RWPE2 (cell line): ENCODE data around the gene IQSEC2.

Experiments used
- ATAC-seq: fragments of 200-7000 bp; cut with Tn5 transposase; 3 replicates; pipeline ENCODE4 v1.9.1; 2021; ENCODE audit warnings: low read depth
- DNase-seq: peaks from one replicate; pipeline ENCODE4 v3.0.0-alpha.2; 2020; ENCODE audit warnings: low spot score
- H3K27ac ChIP-seq: fragments of 450-650 bp; 2 replicates; pipeline ENCODE4 v1.5.1; 2017; ENCODE audit warnings: mild to moderate bottlenecking; ENCODE audit not compliant: poor library complexity, severe bottlenecking
- H3K27me3 ChIP-seq: fragments of 250-450 bp; sonication (Bioruptor Pico); 2 replicates; pipeline ENCODE4 v1.5.1; 2021; ENCODE audit warnings: mild to moderate bottlenecking, moderate library complexity; ENCODE audit not compliant: insufficient read depth, poor library complexity, severe bottlenecking
- H3K36me3 ChIP-seq: fragments of 250-450 bp; sonication (Bioruptor Pico); 2 replicates; pipeline ENCODE4 v1.5.1; 2020; ENCODE audit warnings: low read depth, mild to moderate bottlenecking, moderate library complexity
- H3K4me1 ChIP-seq: fragments of 250-450 bp; sonication (Bioruptor Pico); 2 replicates; pipeline ENCODE4 v1.5.1; 2021; ENCODE audit warnings: mild to moderate bottlenecking, moderate library complexity; ENCODE audit not compliant: insufficient read depth, poor library complexity, severe bottlenecking
- H3K4me3 ChIP-seq: fragments of 250-450 bp; sonication (Bioruptor Pico); 2 replicates; pipeline ENCODE4 v1.5.1; 2021; ENCODE audit warnings: mild to moderate bottlenecking, moderate library complexity; ENCODE audit not compliant: severe bottlenecking
- H3K9me3 ChIP-seq: fragments of 250-450 bp; sonication (Bioruptor Pico); 2 replicates; pipeline ENCODE4 v1.5.1; 2021; ENCODE audit warnings: mild to moderate bottlenecking, moderate library complexity; ENCODE audit not compliant: severe bottlenecking
- CTCF ChIP-seq: fragments of 450-650 bp; IDR thresholded peaks from one replicate; pipeline ENCODE4 v1.5.1; 2017; ENCODE audit warnings: mild to moderate bottlenecking, moderate library complexity; ENCODE audit not compliant: poor library complexity, severe bottlenecking

IQSEC2 gene

GRCh38 chrX:53257670-53258423, 23.5 kb downstream of the IQSEC2 start:
- no peak for ATAC-seq
- H3K9me3 ChIP-seq: no peaks in the 10 kb centered on the region
- no peak overlapping the region for H3K27ac ChIP-seq
- H3K4me3 ChIP-seq: no peak overlapping the region
- no peaks in the 10 kb centered on the region for H3K36me3 ChIP-seq
- no peaks in the 10 kb centered on the region for H3K27me3 ChIP-seq
- DNase-seq: no peak
- TF ChIP-seq CTCF: no peak
- peaks cover under 1% of the 10 kb centered on the region for H3K4me1 ChIP-seq

- TF ChIP-seq CTCF: no peak
- Histone ChIP-seq H3K27ac (no peak overlapping the region), H3K9me3 (no peaks in the 10 kb centered on the region), H3K27me3 (no peaks in the 10 kb centered on the region), H3K4me1 (no peaks in the 10 kb centered on the region), H3K4me3 (no peak overlapping the region), H3K36me3 (no peaks in the 10 kb centered on the region)
- ATAC-seq (no peak), DNase-seq (no peak)
Observed at GRCh38 chrX:53257166-53257565, 24.2 kb downstream of the IQSEC2 start.

- Histone ChIP-seq H3K27me3 (no peaks in the 10 kb centered on the region), H3K9me3 (no peaks in the 10 kb centered on the region), H3K4me1 (no peaks in the 10 kb centered on the region), H3K4me3 (no peak overlapping the region), H3K36me3 (no peaks in the 10 kb centered on the region), H3K27ac (no peak overlapping the region)
- ATAC-seq: no peak
- no peak for TF ChIP-seq CTCF
- DNase-seq: no peak
Observed at GRCh38 chrX:53256446-53257041, 24.8 kb downstream of the IQSEC2 start.

- DNase-seq (no peak), ATAC-seq (no peak)
- no peak for TF ChIP-seq CTCF
- no peaks in the 10 kb centered on the region for H3K27me3 ChIP-seq
- H3K4me3 ChIP-seq: no peak overlapping the region
- no peak overlapping the region for H3K27ac ChIP-seq
- no peaks in the 10 kb centered on the region for H3K9me3 ChIP-seq
- H3K4me1 ChIP-seq: no peaks in the 10 kb centered on the region
- no peaks in the 10 kb centered on the region for H3K36me3 ChIP-seq
Observed at GRCh38 chrX:53255738-53256191, 25.6 kb downstream of the IQSEC2 start.
